Measurements from ENCODE around the gene SLC4A1.

SLC4A1 gene

DNA sequence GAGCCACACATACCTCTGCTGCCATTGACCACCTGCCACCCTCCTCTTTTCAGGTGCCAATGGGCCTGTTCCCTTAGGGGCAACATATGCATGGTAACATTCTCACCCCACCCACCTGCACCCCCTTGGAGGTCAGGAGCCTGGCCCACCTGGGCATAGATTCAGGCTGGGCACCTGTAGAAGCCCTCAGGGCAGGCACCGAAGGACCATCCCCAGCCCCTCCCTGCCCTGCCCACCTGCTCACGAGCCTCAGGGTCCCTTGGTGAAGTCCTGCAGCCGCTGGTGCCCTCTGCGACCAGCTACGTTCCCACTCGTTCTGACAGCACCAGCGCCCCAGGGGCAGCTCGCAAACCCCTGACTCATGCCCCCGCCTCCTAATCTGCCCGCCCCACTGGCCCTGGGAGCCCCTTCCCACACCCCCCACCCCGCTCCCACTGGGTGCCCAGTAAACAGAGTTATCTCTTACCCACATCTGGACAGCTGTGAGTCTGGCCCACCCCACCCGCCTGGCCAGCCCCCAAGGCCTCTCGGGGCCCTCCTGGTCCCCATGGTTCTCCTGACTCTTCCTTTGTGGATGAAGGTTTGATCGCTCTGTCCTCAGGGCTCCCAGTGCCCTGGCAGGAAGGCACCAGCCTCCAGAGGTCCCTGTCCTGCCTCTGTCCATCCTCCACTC, at the start of gene SLC4A1:
Gene SLC4A1 (minus strand): TSS at position 318 of the 673 bp plus-strand sequence. CDS start 5,269 bp downstream, outside the sequence.
- DNase-seq = no peak

DNA sequence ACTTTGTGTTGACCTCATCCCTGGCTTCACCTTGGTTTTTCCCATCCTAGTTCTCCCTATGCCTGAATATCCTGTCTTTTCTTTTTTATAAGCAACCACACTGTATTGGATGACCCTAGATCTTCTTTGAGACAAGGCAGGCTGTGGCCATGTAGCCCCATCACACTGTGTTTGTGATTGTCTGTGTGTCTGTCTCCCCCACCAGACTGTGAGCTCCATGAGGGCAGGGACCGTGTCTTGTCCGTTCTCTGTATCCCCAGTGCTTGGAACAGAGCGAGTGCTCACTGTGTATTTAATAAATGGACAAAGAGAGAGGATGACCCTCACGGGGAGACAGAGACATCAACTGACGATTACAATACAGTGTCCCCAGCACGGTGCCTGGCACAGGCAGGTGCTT, 49.6 kb upstream of the SLC4A1 start:
- no peak for DNase-seq

DNA sequence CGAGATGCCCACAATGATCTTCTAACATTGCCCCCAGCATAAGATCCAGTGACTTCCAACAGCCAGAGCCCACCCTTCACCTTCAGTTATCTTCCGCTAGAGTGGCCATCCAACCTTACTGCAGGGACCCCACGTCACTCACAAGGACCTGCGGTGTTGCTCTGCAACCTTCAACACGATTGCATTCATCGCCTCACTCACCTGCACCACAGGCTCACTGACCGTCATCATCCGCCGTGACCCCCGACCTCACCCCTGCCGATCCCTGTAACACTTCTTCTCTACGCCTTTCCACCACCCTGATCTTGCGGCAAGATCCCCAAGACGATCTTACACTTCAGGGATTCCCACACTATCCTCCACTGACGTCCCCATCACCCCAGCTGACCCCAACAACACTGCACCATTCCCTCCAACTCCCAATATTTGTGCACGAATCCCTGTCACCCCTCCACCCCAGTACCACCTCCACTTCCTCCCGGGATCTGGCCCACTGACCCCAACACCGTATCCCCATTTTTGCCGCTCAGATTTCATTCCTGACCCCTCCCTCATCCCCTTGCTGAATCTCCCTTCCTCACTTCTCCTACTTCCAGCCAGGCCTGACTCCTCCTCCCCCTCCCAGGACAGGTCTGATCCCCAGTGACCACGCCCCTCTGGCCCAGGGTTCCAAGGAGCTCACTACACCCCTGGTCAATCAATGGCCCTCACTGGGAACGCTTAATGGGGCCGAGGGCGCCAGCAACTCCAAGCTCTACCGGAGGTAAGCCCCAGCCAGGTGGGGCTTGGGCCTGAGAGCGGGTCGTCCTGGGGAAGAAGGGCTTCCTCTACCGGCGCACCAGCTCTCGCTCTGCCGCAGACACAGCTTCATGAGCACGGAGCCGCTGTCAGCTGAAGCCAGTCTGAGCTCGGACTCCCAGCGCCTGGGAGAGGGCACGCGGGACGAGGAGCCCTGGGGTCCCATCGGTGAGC, 48.1 kb upstream of the SLC4A1 start:
- no peak for DNase-seq

- no peak for DNase-seq
These were observed 47.1 kb upstream of the SLC4A1 start for GRCh38 chr17:44314869-44315661.

DNA sequence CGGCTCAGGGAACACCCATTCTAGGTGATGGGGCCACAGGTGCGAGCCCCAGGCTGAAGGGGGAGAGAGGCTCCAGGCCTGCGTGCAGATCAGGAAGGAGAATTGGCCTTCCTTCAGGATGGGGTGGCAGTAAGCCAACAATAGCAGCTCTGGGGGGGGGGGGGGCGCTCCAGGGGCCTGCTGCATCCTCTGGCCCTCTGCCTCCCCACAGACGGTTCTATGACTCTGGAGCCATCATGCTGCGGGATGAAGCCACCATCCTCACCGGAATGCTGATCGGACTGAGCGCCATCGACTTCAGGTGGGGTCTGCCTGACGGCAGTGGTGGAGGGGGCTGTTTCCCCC, 46.6 kb upstream of the SLC4A1 start:
- DNase-seq = no peak

GRCh38 chr17:44314031-44314430, 46.1 kb upstream of the SLC4A1 start:
- DNase-seq = no peak

- no peak for DNase-seq
These were observed 44.6 kb upstream of the SLC4A1 start for GRCh38 chr17:44312396-44313104.

GRCh38 chr17:44311562-44312181, 43.7 kb upstream of the SLC4A1 start:
- no peak for DNase-seq

- DNase-seq = no peak
These were observed 42.9 kb upstream of the SLC4A1 start for GRCh38 chr17:44310609-44311376.

DNA sequence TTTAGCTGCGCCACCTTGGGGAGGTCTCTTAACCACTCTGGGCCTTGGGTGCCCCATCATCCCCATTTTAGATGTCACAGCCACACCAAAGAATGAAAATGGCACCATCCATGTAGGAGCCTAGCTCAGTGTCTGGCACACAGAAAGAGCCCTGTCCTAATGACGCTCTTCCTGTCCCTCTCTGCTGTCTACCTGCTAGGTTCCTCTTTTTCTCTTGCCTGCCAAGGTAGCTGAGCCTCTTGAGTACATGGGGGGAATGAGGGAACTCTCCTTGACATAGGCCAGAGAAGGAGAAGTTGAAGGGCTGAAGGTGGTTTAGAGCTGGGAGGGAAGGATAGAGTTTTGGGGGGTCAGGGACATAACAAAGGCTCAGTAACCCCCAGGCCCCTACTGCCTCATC, 42.3 kb upstream of the SLC4A1 start:
- DNase-seq = no peak

DNA sequence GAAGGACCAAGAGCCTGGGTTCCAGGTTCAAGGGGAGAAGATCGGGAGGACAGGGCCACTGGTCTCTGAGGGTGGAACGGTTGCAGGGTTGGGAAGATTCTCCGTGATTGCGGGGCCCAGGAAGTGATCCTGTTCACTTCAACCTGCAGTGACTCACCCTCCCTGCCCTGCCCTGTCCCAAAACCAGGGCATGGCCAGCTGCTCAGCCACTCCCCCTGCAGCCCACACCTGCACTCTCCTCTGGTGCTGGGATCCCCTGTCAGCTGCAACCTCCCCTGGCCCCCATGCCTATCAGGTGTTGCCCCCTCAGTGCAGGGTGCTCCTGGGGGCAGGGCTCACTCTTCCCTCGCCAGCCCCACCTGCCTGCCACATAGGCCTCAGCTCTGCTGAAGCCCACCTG, 41.5 kb upstream of the SLC4A1 start:
- DNase-seq = no peak

DNA sequence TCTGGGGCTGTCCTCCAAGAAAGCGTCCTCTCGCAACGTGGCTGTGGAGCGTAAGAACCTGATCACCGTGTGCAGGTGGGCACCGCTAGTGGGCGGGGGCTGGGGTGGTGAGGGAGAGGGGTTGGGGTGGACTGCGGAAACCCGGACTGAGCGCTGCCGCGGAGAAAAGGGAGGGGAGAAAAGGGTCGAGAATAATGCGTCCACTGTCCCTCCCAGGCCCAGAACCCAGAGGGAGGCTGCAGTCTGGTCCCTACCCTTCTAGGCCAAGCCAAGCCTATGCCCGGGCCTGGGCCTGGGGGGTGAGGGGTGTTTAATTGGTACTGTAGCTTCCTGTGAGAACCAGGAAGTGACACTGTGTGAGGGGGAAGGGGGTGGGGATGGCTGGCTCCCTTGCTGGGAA, 40.9 kb upstream of the SLC4A1 start:
- peak; percentile 41 to 44 for DNase-seq

DNA sequence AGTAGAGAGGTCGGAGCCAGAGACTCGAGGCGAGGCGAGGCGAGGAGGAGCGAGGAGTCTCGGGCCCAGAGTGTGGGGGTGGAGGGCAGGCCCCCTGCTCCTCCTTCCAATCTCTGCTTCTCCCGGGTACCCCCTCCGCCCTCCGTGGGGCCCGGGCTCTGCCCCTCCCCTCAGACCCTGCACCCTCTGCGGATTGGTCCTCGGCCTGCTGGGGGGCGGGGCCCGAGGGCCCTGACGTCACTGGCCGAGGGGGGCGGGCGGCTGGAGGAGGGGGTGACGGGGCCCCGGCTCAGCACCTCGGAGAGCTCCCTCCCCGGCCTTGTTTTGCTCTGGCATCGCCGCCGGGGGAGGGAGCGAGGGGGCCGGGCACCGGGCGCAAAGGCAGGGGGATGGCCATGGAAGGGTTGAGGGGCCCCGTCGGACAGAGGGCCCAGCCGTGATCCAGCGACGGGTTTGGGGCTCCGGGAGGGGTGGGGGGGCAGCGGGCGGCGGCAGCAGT, 40.4 kb upstream of the SLC4A1 start, which contains the start of gene RUNDC3A:
Gene RUNDC3A (plus strand): TSS at position 282 of the 499 bp plus-strand sequence. CDS start 232 bp downstream, outside the sequence.
- peak; percentile 91 to 94 for DNase-seq

DNA sequence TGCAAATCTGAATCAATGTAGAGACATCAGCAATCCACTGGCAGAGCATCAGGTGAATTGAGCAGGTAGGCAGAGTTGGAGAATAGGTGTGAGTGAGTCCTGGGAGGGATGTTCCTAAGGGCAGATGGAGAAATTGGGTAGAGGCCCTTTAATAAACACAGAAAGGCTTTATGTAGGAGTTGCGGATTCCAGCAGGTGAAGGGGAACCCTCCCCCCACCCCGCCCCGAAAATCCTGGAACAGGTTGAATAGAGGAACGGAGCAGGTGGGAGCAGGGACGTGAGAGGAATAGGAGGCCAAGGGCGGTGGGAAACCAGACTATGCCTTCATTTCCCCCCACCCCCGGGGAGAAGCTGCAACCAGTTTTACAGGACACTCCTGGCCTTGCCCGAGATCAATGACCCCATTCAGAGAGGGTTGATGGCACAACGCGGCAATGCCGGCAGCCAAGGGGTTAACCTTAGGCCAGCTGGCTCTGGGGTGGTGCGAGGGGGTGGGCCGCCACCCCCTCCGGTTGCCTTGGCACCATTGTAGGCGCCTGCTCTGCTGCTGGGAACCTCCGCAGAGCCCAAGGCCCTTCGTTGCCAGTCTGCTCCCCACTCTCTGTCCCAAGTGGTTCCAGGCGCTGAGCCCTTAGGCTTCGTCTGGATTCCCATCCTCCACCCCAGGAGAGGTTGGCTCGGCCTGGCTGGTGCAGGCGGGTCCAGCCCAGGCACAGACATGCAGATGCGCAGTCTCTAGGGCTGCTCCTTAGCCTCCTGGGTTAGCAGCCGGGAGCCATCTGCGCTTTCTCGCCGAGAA, 39.7 kb upstream of the SLC4A1 start:
- peak; percentile 73 to 79 for DNase-seq

- no peak for DNase-seq
These were observed 36.7 kb upstream of the SLC4A1 start for GRCh38 chr17:44304651-44305050.

DNA sequence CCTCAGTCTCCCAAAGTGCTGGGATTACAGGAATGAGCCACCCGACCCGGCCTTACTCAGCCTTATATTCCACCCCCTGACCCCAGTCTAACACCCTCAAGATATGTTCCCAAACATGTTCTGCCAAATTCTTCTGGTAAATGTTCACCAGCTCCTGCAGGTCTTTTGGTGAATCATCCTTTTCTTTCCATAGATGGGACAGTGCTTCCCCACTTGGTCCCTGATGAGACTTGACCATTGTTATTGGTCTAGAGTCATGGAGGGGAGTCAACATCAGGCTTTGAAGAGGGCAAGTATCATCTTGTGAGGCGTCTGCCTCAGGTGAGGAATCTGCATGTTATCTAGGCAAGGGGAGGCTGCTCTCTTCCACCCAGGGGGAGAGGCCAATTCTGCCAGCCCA, 30.0 kb upstream of the SLC4A1 start:
- DNase-seq = no peak

DNA sequence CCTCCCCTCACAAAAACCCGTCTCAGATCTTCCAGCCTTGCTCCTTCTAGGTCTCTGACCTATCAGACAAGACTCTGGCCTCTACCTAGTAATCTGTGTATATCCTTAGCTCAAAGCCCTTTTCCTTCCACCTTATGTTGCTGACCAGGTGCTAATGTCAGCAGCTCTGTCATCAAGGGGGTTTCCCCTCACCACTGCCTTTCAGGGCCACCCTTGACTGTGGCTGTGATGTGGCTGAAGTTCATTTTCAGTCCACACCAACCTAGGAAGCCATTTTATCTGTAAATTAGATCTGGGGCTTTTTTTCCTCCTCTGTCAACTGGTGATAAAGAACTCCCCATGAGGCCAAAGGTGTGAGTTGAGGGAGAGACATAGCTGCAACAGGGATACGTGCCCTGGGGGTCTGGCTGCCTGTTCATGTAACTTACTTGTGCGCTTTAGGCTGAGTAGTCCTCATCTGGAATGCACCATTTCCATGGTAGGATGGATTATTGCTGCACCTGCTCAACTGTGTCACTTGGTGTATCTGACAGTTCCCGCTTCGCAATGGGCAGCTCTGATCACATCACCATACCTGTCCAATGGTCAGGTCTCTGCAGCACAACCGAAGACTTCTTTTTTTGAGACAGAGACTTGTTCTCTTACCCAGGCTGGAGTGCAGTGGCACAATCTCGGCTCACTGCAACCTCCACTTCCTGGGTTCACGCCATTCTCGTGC, 25.7 kb upstream of the SLC4A1 start:
- DNase-seq = no peak

DNA sequence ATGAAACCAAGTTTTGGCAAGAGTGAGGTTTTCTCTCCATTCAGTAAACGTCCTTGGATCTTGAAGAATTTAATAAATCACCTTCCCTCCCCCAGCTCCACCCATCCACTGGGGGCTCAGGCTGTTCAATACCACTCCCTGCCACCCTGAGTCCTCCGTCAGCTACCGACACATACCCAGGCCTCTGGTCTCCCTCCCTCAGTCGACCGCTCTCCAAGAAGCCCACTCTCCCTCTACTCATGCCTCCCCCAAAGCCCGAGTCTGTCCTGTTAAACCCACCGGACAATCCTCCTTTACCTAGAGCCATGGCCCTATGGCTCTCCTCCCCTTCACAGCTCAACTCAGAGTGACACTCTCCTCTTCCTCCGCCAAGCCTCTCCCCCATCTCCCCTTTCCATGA, 19.7 kb upstream of the SLC4A1 start:
- DNase-seq = no peak

DNA sequence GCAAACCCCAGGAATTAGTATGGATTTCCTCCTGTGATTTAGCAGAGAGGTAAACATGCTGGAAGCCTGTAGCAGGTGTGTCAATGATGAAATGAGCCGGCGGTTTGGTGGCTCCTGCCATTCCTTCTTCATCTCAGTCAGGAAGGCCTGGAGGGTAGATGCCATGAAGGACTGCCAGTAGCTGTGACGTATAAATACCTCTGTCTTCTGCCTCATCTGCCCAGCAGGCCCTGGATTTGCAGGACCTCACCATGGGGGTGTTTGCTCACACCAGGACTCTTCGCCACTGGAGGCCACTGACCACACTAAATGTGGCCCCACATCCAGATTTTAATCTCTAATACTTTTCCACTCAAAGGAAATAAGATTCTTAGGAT, 16.1 kb upstream of the SLC4A1 start:
- DNase-seq = no peak
